MM.1S (cell line): Measurements from ENCODE around the gene DOK1.

Source experiments
- DNase-seq: peaks from one replicate; pipeline ENCODE4 v3.0.0-alpha.2; 2015
- H2AFZ ChIP-seq: fragments of 300-600 bp; sonication (generic); 2 replicates; pipeline ENCODE4 v1.6.0; 2016; ENCODE audit warnings: antibody characterized with exemption, low read length
- H3F3A ChIP-seq: fragments of 300-600 bp; sonication (generic); 2 replicates; pipeline ENCODE4 v1.6.1; 2016; ENCODE audit warnings: mild to moderate bottlenecking, antibody characterized with exemption, low read length, moderate library complexity, mixed read lengths; ENCODE audit not compliant: insufficient read depth
- H3K27ac ChIP-seq: fragments of 300-600 bp; sonication (generic); 2 replicates; pipeline ENCODE4 v1.5.1; 2016; ENCODE audit warnings: mild to moderate bottlenecking, low read length
- H3K27me3 ChIP-seq: fragments of 300-600 bp; sonication (generic); replicated peaks from 2 replicates; pipeline ENCODE4 v1.6.0; 2016; ENCODE audit warnings: low read length; ENCODE audit not compliant: insufficient read depth
- H3K36me3 ChIP-seq: fragments of 300-600 bp; sonication (generic); replicated peaks from 2 replicates; pipeline ENCODE4 v1.6.1; 2016; ENCODE audit warnings: mild to moderate bottlenecking, low read length, mixed read lengths; ENCODE audit not compliant: insufficient read depth
- H3K4me1 ChIP-seq: fragments of 300-600 bp; sonication (generic); 2 replicates; pipeline ENCODE4 v1.6.1; 2016; ENCODE audit warnings: low read length, mixed read lengths
- H3K4me2 ChIP-seq: fragments of 300-600 bp; sonication (generic); 2 replicates; pipeline ENCODE4 v1.6.0; 2016; ENCODE audit warnings: low read depth, low read length
- H3K4me3 ChIP-seq: fragments of 300-600 bp; sonication (generic); 2 replicates; pipeline ENCODE4 v1.5.1; 2016; ENCODE audit warnings: low read length, mixed read lengths
- H3K79me2 ChIP-seq: fragments of 300-600 bp; sonication (generic); 2 replicates; pipeline ENCODE4 v1.6.1; 2016; ENCODE audit warnings: mixed run types, low read length, mixed read lengths
- H3K9ac ChIP-seq: fragments of 300-600 bp; sonication (generic); 2 replicates; pipeline ENCODE4 v1.6.1; 2016; ENCODE audit warnings: low read length, mixed read lengths
- H3K9me2 ChIP-seq: fragments of 300-600 bp; sonication (generic); replicated peaks from 2 replicates; pipeline ENCODE4 v1.6.1; 2016; ENCODE audit warnings: mild to moderate bottlenecking, low read length, mixed read lengths; ENCODE audit not compliant: insufficient read depth
- H3K9me3 ChIP-seq: fragments of 300-600 bp; sonication (generic); replicated peaks from 2 replicates; pipeline ENCODE4 v1.6.1; 2016; ENCODE audit warnings: mild to moderate bottlenecking, low read length, mixed read lengths; ENCODE audit not compliant: insufficient read depth
- H4K20me1 ChIP-seq: fragments of 300-600 bp; sonication (generic); 2 replicates; pipeline ENCODE4 v1.6.1; 2016; ENCODE audit warnings: mild to moderate bottlenecking, low read length, moderate library complexity, mixed read lengths; ENCODE audit not compliant: insufficient read depth
- EZH2 ChIP-seq: fragments of 300-600 bp; sonication (generic); optimal IDR thresholded peaks from 2 replicates; pipeline ENCODE3; 2017; ENCODE audit warnings: low read depth, mild to moderate bottlenecking, antibody characterized with exemption, low read length, mixed read lengths
- EZH2phosphoT487 ChIP-seq: fragments of 300-600 bp; sonication (generic); IDR thresholded peaks from 2 replicates; pipeline ENCODE4 v1.6.1; 2018; ENCODE audit warnings: antibody characterized with exemption, low read length
- TF ChIP-seq, protein P1 (sequence below): fragments of 300-600 bp; sonication (generic); IDR thresholded peaks from 2 replicates; pipeline ENCODE4 v1.5.1; 2016; ENCODE audit warnings: antibody characterized with exemption, low read length, mixed read lengths

The DOK1 gene

DNA sequence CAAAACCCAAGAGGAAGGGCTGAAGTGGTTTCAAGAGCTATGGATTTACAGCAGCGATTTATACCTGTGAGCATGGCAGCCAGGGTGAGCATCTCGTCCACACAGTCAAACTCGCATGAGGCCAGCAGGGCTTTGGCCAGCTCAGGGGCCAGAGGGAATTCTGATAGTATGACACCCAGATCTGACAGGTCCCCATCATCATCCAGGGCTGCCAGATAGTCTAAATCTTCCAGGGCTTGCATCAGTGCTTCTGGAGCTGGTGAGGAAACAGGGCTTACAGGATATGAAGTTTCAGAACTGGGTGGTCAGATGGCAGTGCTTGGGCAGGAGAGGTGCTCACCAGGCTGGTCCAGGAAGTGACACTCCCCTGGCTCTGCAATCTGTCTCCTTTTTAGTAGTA lies 32.0 kb upstream of the DOK1 start:
- Histone ChIP-seq H3K4me3 (no peak overlapping the region), H3K9me3 (no peaks in the 10 kb centered on the region), H3K79me2 (peaks cover 5% of the 10 kb centered on the region), H4K20me1 (no peaks in the 10 kb centered on the region), H3K9ac (no peak overlapping the region), H3K36me3 (peaks cover 11% of the 10 kb centered on the region), H3K27ac (no peak overlapping the region), H3K9me2 (no peaks in the 10 kb centered on the region), H3K27me3 (peaks cover 38% of the 10 kb centered on the region), H3F3A (peaks cover 12% of the 10 kb centered on the region; the same call in 1 of the 2 replicates), H2AFZ (no peak overlapping the region), H3K4me1 (no peaks in the 10 kb centered on the region), H3K4me2 (no peak overlapping the region)
- TF ChIP-seq, protein P1, sequence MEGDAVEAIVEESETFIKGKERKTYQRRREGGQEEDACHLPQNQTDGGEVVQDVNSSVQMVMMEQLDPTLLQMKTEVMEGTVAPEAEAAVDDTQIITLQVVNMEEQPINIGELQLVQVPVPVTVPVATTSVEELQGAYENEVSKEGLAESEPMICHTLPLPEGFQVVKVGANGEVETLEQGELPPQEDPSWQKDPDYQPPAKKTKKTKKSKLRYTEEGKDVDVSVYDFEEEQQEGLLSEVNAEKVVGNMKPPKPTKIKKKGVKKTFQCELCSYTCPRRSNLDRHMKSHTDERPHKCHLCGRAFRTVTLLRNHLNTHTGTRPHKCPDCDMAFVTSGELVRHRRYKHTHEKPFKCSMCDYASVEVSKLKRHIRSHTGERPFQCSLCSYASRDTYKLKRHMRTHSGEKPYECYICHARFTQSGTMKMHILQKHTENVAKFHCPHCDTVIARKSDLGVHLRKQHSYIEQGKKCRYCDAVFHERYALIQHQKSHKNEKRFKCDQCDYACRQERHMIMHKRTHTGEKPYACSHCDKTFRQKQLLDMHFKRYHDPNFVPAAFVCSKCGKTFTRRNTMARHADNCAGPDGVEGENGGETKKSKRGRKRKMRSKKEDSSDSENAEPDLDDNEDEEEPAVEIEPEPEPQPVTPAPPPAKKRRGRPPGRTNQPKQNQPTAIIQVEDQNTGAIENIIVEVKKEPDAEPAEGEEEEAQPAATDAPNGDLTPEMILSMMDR, result no peak
- no peak for TF ChIP-seq EZH2phosphoT487
- no peak for TF ChIP-seq EZH2
- no peak for DNase-seq

DNA sequence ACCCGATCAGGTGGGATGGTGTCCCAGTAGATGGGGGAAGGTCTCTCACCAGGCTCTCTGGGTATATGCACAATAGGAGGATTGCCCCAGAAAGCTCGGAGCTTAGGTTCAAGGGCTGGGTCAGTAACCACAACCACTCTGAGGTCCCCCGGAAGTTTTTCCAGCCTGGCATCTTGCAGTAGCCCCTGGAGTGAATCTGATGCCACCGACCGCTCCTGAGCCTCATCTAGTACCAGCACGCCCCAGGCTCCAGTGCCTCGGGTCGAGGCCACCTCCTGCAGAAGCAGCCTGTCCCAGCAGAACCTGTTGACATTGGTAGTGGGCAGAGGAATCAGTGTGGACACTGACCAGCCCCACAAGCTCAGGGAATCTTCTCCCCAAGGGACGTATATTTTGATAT lies 30.5 kb upstream of the DOK1 start:
- no peak overlapping the region for H3K4me3 ChIP-seq
- no peaks in the 10 kb centered on the region for H4K20me1 ChIP-seq
- peaks cover 20% of the 10 kb centered on the region for H3K79me2 ChIP-seq
- DNase-seq, result no peak
- peaks cover 8% of the 10 kb centered on the region for H3K4me1 ChIP-seq
- peaks cover 24% of the 10 kb centered on the region for H3K27me3 ChIP-seq
- H3K9ac ChIP-seq, result no peak overlapping the region
- no peaks in the 10 kb centered on the region for H3K9me2 ChIP-seq
- H3F3A ChIP-seq, result peaks cover 13% of the 10 kb centered on the region; the same call in 1 of the 2 replicates
- no peak overlapping the region for H3K4me2 ChIP-seq
- no peak overlapping the region for H3K27ac ChIP-seq
- peaks cover 11% of the 10 kb centered on the region for H3K36me3 ChIP-seq
- no peak overlapping the region for H2AFZ ChIP-seq
- TF ChIP-seq EZH2phosphoT487 (no peak), EZH2 (no peak)
- TF ChIP-seq, protein P1, result no peak
- H3K9me3 ChIP-seq, result no peaks in the 10 kb centered on the region

DNA sequence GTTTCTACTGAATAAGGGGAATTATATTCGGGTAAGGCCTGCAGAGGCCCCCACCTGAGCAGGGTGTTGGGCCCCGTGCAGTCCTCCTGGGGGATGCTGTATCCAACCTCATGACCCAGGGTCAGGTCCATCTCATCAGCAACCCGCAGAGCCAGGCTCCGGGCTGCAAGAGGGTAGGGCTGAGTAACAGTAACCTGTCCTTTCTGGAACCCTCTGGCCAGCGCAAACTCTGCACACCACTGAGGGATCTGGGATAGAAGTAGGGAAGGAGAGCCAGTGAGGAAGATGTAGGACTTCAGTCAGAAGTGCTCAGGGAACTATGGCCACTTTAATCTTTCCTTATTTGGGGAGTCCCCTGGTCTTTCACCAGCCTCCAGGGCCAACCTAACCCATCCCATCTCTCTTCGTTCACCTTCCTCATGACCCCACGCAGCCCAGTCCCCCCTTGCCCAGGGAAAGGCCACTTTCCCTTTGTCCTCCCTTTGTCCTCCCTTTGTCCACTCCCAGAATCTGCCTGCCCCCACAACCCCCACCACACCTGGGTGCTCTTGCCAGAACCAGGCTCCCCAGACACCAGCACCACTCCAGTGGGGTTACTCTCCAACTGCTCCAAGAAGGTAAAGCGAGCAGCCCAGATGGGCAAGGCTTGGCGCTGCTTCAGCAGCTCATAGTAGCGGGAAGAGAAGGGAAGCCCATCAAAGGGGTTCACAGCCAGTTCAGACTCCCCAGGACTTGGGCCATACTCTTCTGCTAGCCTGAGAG lies 29.4 kb upstream of the DOK1 start:
- H3K27ac ChIP-seq, result no peak overlapping the region
- H3K9ac ChIP-seq, result no peak overlapping the region
- peaks cover 11% of the 10 kb centered on the region for H3K36me3 ChIP-seq
- no peaks in the 10 kb centered on the region for H4K20me1 ChIP-seq
- H2AFZ ChIP-seq, result no peak overlapping the region
- no peaks in the 10 kb centered on the region for H3K9me3 ChIP-seq
- peaks cover 8% of the 10 kb centered on the region for H3K4me1 ChIP-seq
- TF ChIP-seq EZH2phosphoT487 (no peak), EZH2 (no peak)
- TF ChIP-seq, protein P1, result no peak
- H3K9me2 ChIP-seq, result no peaks in the 10 kb centered on the region
- peaks cover 13% of the 10 kb centered on the region; the same call in 1 of the 2 replicates for H3F3A ChIP-seq
- H3K4me3 ChIP-seq, result no peak overlapping the region
- peaks cover 13% of the 10 kb centered on the region for H3K27me3 ChIP-seq
- DNase-seq, result no peak
- no peak overlapping the region for H3K4me2 ChIP-seq
- peaks cover 29% of the 10 kb centered on the region for H3K79me2 ChIP-seq
